NCI-H1417 (cell line): ENCODE data around the gene BCAR1.
"Not testable (repeated sequence)": the region's sequence is repeated elsewhere in the genome, so short reads cannot be mapped to it uniquely, and the experiment has no call there.

ENCODE experiments used
- DNase-seq, 3 experiments: peaks; one replicate each; lab custom pipeline; 2025; lab: John Stamatoyannopoulos, UW

The BCAR1 gene

DNA sequence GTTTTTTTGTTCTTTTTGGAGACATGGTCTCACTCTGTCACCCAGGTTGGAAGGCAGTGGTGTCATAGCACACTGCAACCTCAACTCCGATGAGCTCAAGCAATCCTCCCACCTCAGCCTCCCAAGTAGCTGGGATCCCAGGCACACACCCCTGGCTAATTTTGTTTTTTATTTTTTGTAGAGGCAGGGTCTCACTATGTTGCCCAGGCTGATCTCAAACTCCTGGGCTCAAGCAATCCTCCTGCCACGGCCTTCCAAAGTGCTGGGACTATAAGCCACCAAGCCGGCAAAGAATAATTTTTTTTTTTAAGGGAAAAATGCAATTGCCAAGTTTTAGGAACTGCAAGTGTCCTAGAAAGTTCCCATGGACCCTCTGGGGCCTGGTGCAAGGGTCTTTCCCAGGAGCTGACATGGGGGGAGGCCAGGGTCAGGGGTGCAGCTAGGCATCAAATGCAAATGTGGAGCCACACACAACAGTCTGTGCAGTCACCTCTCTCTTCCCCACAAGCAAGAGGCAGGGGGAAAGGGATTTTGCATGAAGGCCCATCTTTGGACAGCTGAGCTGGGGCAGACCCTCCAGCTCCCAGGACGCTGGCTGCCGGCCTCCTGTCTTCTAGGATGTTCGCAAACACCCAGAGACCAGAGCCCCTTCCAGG, 20.1 kb upstream of the BCAR1 start:
- DNase-seq: no peak

DNA sequence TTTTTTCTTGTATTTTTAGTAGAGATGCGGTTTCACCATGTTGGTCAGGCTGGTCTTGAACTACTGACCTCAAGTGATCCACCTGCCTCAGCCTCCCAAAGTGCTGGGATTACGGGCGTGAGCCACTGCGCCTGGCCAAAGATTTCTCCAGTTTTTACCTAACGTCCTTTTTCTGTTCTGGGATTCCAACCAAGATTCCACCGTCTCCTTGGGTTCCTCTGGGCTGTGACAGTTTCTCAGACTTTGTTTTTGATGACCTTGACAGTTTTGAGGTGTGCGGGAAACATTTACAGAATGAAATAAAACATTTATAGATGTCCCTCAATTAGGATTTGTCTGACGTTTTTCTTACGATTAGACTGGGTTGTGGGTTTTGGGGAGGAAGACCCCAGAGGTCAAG, 17.9 kb upstream of the BCAR1 start:
- not testable (repeated sequence) for DNase-seq

- peak; percentile 56 to 82 (median 80) for DNase-seq
Measured at GRCh38 chr16:75267631-75268264, 16.3 kb upstream of the BCAR1 start.

- DNase-seq: peak in 1 of 3 experiments; percentile 18
Measured at GRCh38 chr16:75266738-75267630, 15.6 kb upstream of the BCAR1 start.

DNA sequence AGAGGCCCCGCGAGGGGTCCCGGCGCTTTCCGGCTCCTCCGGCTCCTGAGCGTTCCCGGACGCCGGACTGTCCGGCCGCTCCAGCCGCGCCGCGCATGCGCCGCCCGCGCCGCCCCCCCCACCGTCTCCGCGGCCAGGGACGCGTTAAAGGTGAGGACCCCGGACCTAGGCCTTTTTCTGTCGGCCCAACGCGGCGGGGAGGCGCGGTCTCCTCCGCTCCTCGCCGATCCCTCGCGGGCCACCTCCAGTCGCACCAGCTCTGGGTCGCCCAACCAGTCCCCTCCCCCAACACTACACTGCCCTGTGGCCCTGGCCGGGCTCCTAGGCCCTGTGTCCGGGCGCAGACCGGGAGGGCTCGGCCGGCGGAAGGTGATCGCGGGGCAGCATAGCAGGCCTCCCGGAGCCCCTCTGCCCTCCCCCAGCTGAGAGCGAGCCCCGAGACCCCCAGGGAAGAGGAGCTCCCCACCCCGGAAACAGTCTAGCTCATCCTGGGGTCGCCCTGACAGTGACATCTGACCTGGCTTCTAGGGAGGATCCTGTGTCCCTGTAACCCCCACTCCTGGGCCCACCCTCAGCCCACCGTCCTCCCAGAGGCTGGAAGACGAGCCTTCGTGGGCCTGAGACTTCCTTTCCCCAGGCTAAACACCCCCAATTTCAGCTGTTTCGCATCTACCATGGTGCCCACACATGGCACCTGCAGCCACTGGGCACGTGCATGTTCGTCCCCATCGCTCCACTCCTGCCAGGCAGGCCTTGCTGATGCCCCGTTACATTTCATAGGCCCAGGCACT, 14.7 kb upstream of the BCAR1 start:
- DNase-seq: peak; percentile 53 to 80 (median 63)

DNA sequence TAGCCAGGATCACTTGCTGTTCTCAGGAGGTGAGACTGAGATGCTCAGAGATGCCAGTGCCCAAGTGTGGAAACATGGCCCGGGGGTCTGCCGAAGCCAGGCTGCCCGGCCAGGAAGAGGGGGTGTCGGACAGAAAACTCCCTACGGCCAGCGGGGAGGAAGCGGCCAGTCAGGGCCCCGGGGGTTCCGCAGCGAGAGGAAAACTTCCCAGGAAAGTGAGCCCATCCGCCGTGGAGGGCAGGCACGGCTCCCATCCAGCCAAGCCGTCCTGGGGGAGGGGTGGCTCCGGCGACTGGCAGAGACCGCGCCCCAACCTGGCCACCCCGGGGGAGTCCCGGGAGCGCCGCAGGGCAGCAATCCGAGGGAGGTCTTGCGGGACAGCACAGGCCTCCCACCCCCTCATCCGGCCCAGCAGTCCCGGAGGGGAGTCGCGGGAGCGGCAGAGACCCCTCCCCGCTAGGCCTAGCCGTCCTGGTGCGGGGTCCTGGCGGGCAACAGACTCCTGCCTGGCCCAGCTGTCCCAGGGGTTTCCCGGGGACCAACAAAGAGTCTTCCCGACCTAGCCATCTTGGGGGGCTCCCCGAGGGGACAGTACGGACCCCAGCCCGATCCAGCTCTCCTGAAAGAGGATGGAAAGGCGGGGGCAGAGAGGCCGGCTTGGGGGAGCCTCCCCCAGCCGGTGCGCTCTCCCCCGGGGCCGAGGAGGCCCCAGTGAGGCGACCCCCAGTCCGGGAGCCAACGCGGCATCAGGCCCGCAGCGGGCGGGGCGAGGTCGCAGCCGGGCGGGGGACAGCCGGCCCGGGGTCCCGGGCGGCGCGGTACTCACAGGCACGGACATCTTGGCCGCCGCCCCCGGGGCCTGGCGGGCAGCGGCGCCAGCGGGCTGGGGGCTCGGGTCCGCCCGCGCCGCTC, 13.8 kb upstream of the BCAR1 start:
- DNase-seq: peak in 2 of 3 experiments; percentile 45 to 56

DNA sequence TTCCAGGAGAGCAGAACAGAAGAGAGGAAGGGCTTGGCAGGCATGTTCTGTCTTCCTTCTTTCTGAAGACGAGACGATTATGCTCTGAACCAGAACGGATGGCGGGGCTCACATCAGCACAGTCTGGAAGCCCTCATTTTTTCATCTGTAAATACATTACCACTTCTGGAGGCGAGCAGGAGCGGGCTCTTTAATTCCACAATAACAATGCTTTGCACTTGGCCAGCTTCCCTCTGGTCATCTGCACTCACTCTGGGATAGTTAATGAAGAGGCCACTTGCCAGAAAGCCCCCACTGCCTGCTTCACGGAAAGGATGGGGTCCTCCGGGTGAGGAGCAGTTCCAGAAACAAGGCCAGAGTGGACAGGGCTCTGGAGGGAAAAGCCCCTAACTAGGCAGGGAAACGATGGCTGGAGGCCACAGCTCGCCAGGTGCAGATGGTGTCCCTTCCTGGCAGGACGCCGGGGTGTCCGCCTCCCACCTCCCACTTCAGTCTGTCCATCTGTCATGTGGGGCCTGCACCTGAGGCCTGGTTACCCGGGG, 13.1 kb upstream of the BCAR1 start:
- DNase-seq: peak in 2 of 3 experiments; percentile 45 to 58

GRCh38 chr16:75263963-75264445, 12.6 kb upstream of the BCAR1 start:
- DNase-seq: no peak

GRCh38 chr16:75263291-75263962, 12.0 kb upstream of the BCAR1 start:
- DNase-seq: no peak

GRCh38 chr16:75262800-75263127, 11.3 kb upstream of the BCAR1 start:
- no peak for DNase-seq

DNA sequence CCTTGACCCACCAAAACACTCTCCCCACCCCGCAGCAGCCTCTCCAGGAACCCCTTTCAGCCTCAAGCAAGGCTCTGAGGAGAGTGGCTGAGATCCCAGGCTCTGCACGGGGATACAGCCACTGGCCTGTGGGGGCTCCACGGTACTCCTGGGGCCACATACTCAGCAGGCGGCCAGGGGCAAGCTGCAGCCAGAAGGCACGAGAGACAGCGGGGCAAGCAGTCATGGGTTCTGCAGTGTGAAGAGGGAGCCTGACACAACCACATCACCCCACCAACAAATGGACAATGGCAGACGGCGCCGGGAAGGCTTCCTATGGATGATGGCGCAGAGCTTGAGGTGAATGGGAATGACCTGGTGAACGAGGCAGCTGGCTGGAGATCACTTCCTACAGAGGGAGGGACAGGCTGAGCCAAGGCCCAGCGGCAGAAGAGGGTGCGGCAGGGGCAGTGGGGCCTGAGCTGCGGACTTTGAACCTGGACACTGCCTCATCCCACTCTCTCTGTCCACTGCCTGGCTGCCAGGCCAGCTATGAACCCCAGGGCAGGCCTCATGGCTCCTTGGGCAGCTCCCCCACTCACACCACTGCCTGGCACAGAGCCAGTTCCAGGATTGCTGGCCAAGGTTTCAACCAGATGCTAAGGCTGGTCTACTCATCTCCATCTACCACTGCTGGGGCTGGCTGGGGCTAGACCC, 10.8 kb upstream of the BCAR1 start:
- no peak for DNase-seq

DNA sequence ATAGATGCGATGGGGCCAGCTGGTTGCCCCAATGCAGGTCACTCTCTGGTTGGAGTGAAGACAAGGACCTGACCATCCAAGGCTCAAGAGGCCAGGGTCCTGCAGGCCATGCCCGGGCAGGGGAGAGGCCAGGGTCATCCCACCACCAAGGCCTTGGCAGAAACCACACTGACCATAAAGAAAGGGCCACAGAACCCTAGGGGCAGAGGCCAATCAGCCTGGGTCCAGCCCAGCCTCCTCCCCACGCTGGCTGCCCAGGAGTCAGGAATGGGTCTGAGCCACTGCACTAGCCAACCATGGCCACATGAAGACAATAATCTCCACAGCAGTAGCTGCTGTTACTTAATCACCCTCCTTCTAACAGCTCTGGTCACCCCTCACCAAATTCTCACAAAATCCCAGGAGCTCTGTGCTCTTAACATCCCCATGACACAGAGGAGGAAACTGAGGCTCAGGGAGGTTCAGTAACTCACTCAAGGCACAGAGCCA, 10.2 kb upstream of the BCAR1 start:
- DNase-seq: no peak

- no peak for DNase-seq
Measured at GRCh38 chr16:75260851-75261589, 9.6 kb upstream of the BCAR1 start.

DNA sequence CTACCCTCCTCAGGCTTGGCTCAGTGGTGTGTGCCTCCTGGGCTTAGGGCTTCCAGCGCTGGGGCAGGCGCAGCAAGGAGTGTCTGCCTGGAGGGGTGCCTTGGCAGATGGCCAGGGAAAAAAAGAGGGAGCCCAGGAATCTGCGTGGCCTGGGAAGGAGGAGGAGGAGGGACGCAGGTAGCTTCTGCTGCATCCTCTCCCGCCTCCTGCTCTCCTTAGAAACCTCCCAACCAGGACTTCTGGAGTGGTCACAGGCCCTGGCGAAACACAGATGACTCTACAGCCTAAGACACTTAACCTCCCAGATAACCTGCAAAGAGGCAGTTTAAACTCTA, 7.3 kb upstream of the BCAR1 start:
- DNase-seq: peak in 2 of 3 experiments; percentile 5 to 12

DNA sequence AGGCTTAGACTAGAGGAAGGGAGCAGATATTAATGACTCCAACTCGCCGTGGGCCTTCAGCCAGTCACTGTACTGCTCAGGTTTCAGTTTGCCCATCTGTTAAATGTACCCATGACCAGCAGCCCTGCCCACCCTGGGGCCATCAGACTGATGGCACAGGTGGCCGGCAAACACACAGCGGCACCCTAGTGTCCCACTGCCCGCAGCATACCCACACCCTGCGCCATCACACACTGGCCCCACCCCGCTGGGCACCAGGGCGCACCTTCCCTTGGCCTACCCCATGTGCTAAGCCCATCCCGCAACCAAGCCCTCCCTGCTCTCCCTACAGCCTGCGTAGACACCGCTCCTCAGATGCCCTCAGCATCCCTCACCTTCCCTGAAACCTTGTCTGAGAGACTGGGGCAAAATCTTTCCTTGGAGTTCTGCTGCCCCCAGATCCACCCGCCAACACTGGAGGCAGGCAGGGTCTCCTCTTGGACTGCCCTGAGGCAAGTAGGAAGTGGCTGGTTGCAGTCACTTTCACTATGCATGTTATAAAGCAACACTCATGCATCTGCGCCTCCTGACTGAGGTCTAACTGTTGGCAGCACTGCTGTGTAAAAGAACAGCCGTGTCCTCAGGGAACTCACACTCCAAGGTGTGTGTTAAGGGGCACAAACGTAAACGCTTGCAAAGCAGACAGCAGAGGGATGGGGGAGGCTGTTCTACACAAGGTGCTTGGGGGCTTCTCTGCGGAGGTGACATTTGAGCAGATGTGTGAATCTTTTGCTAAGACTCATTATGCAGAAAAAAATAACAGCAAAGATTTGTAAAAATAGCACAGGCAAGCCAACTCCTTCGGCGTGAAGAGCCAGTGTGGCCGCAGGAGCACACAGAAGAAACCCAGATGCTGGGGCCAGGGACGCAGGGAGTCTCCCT, 6.7 kb upstream of the BCAR1 start:
- DNase-seq: no peak

DNA sequence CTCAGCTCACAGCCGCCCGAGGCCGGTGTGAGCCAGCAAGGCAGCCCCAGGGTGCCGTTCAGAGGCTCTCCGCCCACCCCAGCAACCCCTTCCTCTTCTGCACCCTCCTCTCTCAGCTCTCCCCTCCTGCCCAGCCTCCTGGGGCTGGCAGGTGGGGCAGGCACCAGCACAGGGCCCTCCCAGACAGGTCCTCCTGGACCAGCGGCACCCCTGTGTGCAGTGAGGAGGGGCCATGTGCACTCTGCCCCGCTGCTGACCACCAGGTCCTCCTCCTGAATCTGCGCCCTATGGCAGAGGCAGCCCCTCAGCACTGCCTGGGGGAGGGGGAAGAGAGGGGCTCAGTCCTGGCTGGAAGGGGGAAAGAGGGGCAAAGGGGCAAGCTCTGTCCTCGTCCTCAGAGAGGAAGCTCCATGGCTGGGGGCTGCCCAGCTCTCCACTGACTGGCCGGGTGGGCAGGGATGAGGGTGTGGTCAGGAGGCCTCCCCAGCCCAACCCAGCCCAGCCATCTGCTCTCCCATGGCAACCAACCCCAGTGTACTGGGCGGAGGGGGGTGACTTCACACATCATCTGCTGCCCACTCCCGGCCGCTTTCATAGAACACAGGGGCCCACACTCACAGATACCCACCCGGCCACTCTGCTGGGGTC, 5.4 kb upstream of the BCAR1 start:
- peak in 2 of 3 experiments; percentile 54 to 77 for DNase-seq

DNA sequence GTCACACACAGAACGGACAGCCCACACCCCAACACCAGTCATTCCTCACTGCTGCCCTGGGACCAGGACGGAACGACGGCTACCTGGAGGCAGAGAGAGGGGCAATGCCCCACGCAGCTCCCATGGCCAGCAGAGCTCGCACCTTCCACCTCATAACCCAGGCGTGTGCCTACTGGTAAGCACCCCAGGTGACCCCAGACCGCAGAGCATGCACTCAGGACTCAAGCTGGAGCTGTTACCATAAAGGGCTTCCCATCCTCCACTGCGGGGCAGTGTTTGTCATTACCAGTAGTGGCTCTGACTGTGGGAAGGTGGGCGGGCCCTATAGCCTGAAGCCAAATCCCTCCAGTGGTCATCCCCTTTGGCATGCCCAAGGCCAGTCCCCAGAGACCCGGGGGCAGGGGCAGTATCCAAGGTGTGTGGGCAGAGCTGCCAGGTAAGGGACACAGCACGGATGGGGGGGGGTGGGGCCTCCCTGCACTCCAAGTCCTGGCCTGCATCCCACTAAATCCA, 4.7 kb upstream of the BCAR1 start:
- DNase-seq: peak in 2 of 3 experiments; percentile 26 to 38
